ENCODE results near the gene INTS11.
A peak's percentile ranks its signal among the peaks of the same experiment; 100 is the strongest.

INTS11 gene

GRCh38 chr1:1357871-1358432, 33.5 kb upstream of the INTS11 start:
- no peak for DNase-seq

DNA sequence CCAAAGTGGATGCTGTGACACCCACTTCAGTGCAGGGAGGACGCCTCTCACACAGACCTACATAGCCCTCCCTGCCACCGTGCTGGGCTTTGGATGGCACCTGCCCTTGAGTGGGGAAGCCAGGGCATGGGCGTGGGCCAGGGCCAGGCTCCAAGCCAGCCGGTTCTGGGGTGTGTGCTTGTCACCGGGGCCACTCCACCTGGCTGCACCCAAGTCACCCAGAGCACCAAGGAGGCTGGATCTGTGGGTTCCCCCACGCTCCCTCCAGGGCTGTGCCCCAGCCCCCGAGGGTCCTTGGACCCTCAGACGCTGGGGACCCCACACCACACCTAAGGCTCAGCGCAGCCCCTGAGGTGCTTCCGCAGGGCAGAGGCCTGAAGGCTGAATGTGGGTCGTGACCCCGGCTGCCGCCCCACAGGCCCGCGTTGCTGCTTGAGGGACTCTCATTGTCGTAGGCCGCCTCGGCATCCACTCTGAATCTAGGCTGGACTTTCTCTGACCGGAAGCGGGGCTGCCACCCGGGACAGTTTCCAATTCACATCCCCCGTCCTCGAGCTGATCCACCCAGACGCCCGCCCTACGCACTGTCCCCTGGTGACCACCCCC, 32.4 kb upstream of the INTS11 start:
- no peak for DNase-seq

- DNase-seq: no peak
These were observed 31.8 kb upstream of the INTS11 start for GRCh38 chr1:1356166-1356795.

DNA sequence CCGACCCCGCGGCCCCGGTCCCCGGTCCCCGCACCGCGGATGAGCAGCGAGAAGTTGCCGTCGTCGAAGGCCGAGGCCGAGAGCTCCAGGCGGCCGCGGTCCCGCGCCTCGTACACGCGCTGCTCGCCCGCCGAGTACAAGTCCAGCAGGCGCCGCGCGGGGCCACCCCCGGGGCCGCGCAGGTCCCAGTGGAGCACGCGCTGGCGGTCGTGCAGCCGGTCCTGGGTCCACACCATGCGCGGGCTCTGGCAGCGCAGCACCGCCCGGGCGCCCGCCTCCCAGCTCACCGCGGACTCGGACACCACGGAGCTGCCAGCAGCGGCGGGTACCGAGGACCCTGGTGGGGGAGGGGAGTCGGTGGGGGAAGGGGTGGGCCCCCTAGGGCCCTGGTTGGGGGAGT, 31.0 kb upstream of the INTS11 start:
- DNase-seq: no peak

DNA sequence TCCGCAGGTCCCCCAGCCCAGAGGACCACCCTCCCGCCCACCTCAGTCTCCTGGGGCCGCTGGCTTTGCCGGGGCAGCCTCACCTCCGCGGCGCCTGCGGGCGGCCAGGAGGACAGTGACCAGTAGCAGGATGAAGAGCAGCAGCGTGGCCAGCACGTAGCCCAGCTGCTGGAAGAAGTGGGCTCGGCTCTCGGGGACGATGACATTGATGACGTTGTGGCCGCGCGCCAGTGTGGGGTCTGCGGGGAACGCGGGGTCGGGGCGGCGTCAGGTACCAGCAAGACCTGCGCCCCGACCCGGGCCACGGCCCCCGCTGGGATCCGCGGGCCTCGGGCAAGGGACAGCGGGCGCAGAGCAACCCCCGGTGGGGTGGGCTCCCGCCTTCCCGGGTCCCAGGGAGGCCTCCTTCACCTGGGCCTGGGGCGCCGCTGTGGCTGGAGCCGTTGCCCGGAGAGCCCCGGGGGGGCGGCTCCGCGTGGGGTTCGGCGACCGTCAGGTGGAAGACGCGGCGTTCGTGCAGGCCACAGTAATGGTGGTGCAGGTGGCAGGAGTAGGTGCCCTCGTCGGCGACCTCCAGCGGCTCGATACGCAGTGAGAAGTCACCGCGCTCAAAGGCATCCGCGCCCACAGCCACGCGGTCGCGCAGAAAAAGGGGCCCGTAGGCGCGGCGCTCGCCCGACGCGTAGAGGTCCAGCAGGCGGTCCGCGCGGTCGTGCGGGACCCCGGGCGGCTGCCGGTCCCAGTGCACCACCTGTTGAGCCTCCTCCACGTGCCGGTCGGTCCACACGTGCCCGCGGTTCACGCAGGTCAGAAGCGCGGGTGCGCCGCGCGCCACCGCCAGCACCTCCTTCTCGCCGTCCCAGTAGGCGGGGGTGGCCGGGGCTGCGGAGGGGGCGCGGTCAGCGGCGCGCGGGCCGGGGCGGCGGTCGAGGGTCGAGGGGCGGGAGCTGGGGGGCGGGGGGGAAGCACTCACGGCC, 30.1 kb upstream of the INTS11 start:
- no peak for DNase-seq

GRCh38 chr1:1353389-1354151, 29.1 kb upstream of the INTS11 start:
- DNase-seq: no peak

GRCh38 chr1:1352786-1353388, 28.4 kb upstream of the INTS11 start:
- no peak for DNase-seq

DNA sequence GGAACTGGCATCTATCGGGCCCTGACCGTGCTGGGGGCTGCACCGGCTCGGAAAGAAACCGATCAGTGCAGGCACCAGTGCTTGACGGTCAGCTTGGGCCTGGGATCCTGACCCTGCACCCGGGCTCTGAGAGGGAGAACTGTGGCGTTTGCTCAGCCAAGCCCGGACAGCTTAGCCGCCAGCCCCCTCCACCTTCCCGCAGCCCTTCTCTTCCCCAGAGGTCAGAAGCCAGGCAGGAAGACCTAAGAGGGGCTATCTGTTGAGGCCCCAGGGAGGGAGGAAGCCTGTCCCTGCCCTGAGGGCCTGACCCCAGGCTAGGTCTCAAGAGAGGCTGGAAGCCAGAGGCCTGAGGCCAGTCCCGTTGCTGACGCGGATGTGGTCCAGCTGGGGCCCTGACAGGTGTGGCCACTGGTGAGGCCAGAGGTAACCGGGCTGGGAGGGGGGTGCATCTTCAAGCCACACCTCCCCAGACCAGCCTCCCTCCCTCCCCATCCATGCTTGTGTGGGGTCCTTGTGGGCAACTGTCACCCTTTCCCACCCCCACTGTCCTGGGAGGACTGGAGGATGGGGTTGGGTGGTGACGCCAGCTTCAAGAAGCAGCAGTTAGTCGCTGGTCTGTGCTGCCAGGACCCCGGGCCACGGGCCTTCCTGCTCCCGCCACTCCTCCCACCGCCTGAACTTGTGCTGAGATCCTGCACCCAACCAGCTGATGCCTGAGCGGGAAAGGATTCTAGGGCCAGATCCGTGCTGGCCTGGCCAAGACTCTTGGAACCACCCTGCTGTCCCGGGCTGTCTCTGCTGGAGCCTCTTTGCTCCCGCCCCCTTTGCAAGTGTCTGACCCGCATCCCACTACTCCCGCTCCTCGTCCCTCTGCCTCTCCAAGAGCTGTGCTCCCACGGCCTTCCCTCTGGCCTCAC, 27.3 kb upstream of the INTS11 start:
- DNase-seq: no peak

- peak; percentile 72 for DNase-seq
These were observed 25.0 kb upstream of the INTS11 start, which contains the start of gene DVL1 for GRCh38 chr1:1349256-1350012. Gene DVL1, minus strand, starts transcription at chr1:1349418. Its CDS starts 353 bp downstream, at chr1:1349065.

DNA sequence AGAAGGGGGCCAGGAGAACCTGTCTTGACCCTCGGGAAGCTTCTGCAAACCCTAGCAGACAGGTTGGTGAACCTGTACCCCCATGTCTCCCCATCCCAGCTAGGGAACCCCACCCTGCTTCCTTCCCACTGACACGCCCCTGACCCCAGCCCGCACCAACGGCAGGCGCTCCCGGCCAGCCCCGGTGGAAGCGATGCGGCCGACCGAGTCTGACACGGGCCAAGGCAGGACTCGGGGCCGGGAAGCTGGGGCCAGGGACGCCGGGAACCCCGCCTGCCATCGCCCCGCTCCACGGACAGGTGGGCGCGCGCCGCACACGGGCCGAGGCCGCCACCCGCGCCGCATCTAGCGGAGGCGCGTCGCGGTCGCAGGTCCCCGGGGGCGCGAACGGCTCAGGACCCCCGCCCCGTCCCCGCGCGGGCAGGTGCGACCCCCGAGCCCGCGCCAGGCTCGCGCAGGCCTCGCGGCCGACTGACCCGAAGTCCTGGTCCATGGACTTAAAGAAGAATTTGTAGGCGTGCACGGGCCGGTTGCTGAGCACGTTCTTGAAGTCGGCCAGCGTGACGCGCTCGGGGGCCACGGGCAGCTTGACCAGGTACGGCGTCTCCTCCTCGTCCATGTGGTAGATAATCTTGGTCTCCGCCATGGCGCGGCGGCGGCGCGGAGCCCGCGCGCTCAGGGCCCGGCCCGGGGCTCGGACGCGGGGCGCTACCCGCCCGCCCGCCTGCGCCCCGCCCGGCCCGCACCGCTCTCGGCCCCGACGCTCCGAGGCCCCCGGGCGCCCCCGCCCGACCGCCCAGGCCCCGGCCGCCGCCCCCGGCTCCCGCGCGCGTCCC, 24.2 kb upstream of the INTS11 start:
- DNase-seq: no peak

GRCh38 chr1:1347663-1348419, 23.4 kb upstream of the INTS11 start:
- DNase-seq: no peak

DNA sequence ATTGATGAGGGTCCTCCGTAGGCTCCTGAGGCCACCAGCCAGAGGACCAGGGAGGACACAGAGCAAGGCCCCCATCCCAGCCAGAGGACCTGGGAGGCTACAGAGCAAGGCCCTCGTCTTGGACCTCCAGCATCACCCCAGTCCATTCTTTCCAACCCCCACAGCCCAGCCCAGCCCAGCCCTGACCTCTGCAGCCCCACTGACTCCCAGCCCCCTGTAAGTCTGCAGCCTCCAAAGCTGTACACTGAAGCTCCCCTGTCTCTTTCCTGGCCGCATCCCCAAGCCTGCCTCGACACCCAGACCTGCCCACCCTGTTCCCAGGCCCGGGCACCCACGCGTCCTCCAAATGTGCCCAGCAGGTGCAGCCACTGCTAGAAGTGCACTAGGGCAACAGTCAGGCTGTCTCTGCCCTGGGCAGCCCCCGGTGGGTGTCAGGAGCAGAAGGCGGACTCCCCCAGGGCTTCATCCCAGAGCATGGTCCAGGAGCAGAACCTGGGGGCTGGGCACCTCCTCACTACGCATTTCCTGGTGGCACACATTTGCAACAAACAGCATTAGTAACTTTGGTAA, 22.7 kb upstream of the INTS11 start:
- no peak for DNase-seq

- DNase-seq: no peak
These were observed 22.0 kb upstream of the INTS11 start for GRCh38 chr1:1346501-1346890.

DNA sequence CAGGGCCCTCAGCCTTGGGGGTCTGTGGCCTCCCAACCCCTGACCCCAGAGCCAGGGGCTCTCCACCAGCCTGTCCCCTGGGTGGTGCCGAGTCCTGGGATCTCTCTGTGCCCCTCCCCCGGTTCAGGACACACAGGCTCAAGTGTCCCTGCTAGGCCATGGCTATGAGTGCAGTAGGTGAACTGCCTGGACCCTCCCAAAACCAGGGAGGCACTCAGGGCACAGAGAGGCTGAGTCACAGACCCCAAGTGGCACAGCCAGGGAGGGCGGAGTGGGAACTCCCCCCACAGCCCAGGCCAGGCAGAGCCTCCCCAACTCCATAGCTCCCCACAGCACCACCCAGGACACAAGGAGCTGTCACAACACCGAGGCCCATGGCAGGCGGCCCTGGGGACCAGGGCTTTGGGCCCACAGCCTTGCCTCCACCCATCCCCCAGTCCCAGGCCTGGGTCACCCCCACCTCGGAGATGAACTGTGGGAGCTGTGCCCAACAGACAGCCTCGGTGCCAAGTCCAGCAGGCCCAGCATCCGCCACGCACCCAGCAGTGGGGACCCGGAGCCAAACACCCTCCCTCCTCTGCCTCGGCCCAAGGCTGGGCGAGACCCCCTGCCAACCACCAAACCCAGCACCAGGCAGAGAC, 21.5 kb upstream of the INTS11 start:
- DNase-seq: no peak

DNA sequence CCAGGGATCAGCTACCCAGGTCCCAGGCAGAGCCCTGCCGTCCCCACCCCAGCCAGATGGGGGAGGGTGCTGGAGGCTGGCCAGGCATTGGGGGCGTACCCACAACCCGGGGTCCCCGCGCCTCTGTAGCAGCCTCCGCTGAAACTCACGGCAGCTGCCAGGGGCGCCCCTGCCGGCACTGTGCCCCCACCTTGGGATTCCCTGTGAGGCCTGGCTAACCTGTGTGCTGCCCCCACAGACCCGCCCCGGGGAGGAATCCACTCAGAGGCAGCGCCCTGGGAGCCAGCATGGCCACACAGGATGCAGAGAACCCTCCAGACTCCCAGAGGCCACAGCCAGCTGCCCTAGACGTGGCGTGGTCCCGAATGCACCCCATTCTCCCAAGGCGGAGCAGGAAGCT, 20.9 kb upstream of the INTS11 start:
- DNase-seq: no peak

GRCh38 chr1:1344655-1345361, 20.3 kb upstream of the INTS11 start:
- DNase-seq: peak; percentile 72

Measured in activated CD4-positive, alpha-beta T cell treated with anti-CD3 and anti-CD28 coated beads, Interleukin-10, Interleukin-2, amounts not matched to agents 100 ng/mL and 50 ng/mL, durations not matched to agents 16 hours and 8 hours (primary cell).